Measurements from ENCODE around the gene KIZ.

Gene KIZ

DNA sequence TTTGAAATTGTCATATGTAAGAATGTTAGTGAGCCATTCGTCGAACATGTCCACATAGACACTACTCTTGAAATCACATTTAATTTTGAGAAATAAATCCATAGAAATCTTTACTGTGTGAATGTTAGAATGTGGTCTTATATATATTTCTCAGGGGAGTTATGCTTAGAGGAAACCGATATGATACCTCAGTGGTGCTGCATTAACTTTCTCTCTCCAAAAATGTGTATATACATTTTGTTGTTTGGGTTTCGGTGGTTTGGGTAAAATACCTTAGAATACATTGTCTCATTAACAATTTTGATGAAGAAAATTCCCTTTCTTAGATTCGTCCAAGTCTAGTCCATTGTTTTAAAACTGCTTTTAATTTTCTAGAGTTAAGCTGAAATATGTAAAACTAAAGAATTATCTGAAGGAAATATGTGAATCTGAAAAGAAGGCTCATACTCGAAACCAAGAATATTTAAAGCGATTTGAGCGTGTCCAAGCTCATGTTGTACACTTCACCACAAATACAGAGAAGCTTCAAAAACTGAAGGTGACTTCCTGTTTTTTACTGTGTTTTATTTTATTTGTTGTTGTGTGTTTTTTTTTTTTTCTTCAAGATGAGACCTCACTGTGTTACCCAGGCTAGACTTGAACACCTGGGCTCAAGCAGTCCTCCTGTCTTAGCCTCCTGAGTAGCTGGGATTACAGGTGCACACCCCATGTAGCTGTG, 10.3 kb downstream of the KIZ start:
- no peak for DNase-seq (ENCODE audit: low spot score)
- TF ChIP-seq, protein P1, sequence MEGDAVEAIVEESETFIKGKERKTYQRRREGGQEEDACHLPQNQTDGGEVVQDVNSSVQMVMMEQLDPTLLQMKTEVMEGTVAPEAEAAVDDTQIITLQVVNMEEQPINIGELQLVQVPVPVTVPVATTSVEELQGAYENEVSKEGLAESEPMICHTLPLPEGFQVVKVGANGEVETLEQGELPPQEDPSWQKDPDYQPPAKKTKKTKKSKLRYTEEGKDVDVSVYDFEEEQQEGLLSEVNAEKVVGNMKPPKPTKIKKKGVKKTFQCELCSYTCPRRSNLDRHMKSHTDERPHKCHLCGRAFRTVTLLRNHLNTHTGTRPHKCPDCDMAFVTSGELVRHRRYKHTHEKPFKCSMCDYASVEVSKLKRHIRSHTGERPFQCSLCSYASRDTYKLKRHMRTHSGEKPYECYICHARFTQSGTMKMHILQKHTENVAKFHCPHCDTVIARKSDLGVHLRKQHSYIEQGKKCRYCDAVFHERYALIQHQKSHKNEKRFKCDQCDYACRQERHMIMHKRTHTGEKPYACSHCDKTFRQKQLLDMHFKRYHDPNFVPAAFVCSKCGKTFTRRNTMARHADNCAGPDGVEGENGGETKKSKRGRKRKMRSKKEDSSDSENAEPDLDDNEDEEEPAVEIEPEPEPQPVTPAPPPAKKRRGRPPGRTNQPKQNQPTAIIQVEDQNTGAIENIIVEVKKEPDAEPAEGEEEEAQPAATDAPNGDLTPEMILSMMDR (IDR thresholded peaks at IDR 0.05; ENCODE audit: extremely low read depth, insufficient read depth, missing control alignments) = no peak
- in situ Hi-C loops (cut with MboI; ENCODE audit: low pct_unique_long_range_greater_than_20kb, low sequenced_read_pairs, unreplicated experiment) = loop anchor here (10.0 kb wide), 1 partner anchor 59 kb away; no protein-coding TSS in a partner anchor

DNA sequence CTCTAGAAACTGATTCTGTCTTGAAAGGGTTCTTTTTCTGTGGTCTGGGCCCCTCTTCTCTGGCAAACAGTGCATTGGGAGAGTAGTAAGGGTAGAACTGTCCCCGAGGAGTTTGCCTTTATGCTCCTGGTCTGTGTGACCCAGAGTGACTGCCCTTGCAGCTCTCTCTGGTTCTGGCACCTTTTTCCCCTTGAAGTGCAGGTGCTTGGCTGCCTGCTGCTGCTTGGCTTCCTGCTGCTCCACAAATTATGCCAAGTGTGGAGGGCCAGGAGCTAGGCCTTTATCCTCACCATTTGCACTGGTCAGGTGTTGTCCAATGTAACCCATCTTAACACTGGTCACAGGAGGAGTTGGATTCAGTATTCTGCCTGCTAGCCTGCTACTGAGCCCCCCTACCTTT, 11.2 kb downstream of the KIZ start:
- in situ Hi-C loops (cut with MboI; ENCODE audit: low pct_unique_long_range_greater_than_20kb, low sequenced_read_pairs, unreplicated experiment) = loop anchor here (10.0 kb wide), 1 partner anchor 58 kb away; no protein-coding TSS in a partner anchor
- DNase-seq (ENCODE audit: low spot score) = no peak

DNA sequence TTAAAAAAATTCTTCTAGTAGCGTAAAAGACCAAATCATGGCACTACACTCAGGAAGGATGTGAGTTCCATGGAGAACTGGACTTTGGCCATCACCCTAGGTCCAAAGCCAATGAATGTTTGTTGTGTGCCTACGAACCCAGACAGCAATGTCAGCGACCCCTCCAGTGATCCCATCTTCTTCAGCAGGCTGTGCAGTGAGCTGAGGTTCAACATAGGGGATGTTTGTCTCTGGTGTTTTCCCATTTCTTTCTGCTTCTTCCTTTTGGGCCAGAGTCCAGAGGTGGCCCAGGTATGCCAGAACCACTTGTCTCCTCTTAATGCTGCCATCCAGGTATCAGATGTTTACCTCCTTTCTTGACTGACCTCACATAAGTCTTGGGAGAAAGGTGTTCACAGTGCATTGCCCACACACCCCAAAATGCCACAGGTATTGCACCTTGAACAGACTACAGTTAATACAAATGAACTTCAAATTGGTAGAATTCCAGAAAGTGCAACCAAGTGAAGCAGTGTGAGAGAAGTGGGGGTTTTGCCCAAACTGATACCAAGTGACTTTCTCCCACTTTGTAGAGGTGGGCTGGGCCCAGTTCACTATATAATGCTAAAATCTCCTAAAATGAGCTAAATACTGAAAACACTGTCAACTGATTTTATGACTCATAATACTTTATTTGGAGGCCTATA, 14.1 kb downstream of the KIZ start:
- DNase-seq (ENCODE audit: low spot score) = no peak
- TF ChIP-seq, protein P1 (IDR thresholded peaks at IDR 0.05; ENCODE audit: extremely low read depth, insufficient read depth, missing control alignments) = no peak
- in situ Hi-C loops (cut with MboI; ENCODE audit: low pct_unique_long_range_greater_than_20kb, low sequenced_read_pairs, unreplicated experiment) = loop anchor here (10.0 kb wide), 1 partner anchor 55 kb away; no protein-coding TSS in a partner anchor

More for the DNA sequence above, 11.2 kb downstream of the KIZ start:
- TF ChIP-seq, protein P1 (IDR thresholded peaks at IDR 0.05; ENCODE audit: extremely low read depth, insufficient read depth, missing control alignments) = no peak

DNA sequence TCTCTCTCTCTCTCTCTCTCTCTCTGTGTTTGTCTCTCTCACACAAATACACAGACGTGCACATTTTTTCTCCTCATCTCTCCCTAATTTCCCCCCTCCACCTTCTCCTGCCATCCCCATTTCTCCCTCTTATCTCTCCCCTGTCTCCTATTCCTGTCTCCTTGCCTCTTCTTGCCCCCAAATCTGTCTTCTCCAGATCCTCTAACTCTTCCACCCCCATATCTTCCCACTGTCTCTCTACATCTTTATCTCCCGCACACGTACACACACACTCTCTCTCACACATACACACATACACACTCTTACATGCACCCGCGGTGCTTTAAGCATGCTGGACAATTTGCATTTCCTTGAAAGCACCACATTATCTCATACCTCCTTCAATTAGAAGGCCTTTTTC, 15.9 kb downstream of the KIZ start:
- in situ Hi-C loops (cut with MboI; ENCODE audit: low pct_unique_long_range_greater_than_20kb, low sequenced_read_pairs, unreplicated experiment) = no loop called here
- TF ChIP-seq, protein P1 (IDR thresholded peaks at IDR 0.05; ENCODE audit: extremely low read depth, insufficient read depth, missing control alignments) = no peak
- DNase-seq (ENCODE audit: low spot score) = no peak

DNA sequence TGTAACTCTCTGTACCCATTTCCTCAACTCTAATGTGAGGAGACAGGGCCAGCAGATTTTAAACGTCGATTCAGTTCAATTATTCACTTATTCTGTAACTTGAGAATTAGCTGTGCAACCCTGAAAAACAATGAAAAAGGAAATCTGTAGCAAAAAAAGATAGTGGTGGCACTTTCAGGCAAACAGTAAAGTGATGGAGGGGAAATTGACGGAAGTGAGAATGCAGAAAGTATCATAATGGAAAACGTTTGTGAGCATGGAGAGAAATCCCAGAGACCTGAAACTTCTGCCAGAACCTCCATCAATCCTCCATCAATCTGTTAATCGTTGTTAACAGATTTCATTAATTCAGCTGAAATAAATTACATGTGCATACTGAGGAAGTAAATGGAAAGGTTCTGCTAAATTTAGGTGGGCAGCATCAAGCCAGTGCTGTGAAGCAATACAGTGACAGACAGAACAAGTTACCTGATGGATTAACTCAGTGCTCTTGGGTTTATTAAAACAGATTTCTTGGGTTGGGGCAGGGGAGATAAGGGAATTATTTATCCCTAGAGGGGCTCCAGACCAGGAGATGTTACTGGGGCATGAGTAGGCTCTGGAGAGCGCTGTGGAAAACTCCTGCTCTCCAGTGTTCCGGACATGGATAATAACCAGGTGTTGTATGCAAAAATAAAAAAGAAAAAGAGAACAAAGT, 17.5 kb downstream of the KIZ start:
- TF ChIP-seq, protein P1 (IDR thresholded peaks at IDR 0.05; ENCODE audit: extremely low read depth, insufficient read depth, missing control alignments) = no peak
- in situ Hi-C loops (cut with MboI; ENCODE audit: low pct_unique_long_range_greater_than_20kb, low sequenced_read_pairs, unreplicated experiment) = no loop called here
- DNase-seq (ENCODE audit: low spot score) = no peak

DNA sequence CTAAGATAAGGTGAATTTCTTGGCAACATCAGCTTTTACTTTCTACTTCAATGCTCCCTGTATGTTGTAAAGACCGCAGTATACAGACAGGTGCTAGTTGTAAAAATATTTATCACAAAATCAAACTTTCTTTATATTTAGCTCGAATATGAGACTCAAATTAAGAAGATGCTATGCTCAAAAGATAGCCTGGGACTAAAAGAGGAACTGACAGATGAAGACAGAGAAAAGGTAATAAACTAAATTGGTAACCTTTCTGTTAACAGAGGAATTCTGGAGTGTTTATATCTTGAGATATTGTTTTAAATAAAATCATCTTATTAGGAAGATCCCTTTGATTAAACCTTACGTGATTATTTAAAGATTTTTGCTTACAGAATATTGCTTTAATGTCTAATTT, 19.5 kb downstream of the KIZ start:
- DNase-seq (ENCODE audit: low spot score) = no peak
- TF ChIP-seq, protein P1 (IDR thresholded peaks at IDR 0.05; ENCODE audit: extremely low read depth, insufficient read depth, missing control alignments) = no peak
- in situ Hi-C loops (cut with MboI; ENCODE audit: low pct_unique_long_range_greater_than_20kb, low sequenced_read_pairs, unreplicated experiment) = no loop called here

Data from GM13977 (cell line).